B cell (primary cell): ENCODE data around the gene AP3D1.

Experiments used
- CTCF ChIP-seq: fragments of 200-600 bp; IDR thresholded peaks from one replicate; pipeline ENCODE4 v1.8.0; 2022; ENCODE audit warnings: antibody characterized with exemption, mild to moderate bottlenecking
- EZH2 ChIP-seq: IDR thresholded peaks from 2 replicates; pipeline ENCODE4 v1.6.1; 2012; ENCODE audit warnings: borderline replicate concordance, low read depth, mild to moderate bottlenecking, moderate library complexity, low read length; ENCODE audit not compliant: insufficient read depth, poor library complexity, severe bottlenecking

DNA sequence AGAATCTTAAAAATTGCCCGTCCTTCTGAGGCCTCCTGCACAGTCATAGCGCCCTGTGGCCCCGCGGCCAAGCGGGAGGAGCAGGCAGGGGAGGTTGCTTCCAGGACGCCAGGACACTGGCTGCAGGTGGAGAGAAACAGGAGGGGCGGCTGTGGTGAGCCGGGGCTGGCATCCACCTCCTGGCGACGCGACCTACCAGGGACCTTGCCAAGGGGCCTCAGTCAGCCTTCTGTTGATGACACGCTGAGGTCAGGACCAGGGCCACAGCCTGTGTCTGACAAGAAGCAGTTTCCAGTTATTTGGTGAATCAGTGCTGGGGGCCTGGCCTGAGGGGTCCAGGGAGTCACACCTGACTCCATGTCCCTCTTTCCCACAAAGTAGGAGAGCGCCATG lies 87.0 kb downstream of the AP3D1 start:
- TF ChIP-seq CTCF (no peak), EZH2 (no peak)
